Measurements from ENCODE around the gene PGAM5.

GRCh38 chr12:132723015-132723763 is 12.5 kb downstream of the PGAM5 start:
- TF ChIP-seq CTCF (IDR thresholded peaks at IDR 0.05) (no peak), POLR2A (IDR thresholded peaks at IDR 0.05) (no peak)

Data from thyroid gland (tissue), 4 donors.